Umbilical cord (tissue), 2 donors: ENCODE results near the gene ZNF652. TPM values are rescaled to one million over a fixed set of nuclear protein-coding genes. Genes with fewer than 3 reads are reported as not detected.

Experiments used
- DNase-seq: peaks from one replicate; pipeline ENCODE4 v3.0.0-alpha.2; 2015; ENCODE audit warnings: low spot score
- total RNA-seq: library from RNA; depleted of rRNA; stranded (reverse); fragments of >200 nt; gene quantifications from one replicate; pipeline ENCODE4 v1.2.3, GENCODE V29; 2014; ENCODE audit warnings: low replicate concordance; ENCODE audit not compliant: insufficient read depth

The ZNF652 gene
- total RNA-seq, 1 donor from 2014 or later = 16.6 TPM

- DNase-seq = no peak
Observed at GRCh38 chr17:49358641-49359247, 3.3 kb downstream of the ZNF652 start.

GRCh38 chr17:49357516-49357915 is 4.5 kb downstream of the ZNF652 start:
- no peak for DNase-seq

GRCh38 chr17:49356320-49356719 is 5.7 kb downstream of the ZNF652 start:
- DNase-seq = no peak

GRCh38 chr17:49353607-49354006 is 8.4 kb downstream of the ZNF652 start:
- no peak for DNase-seq

- no peak for DNase-seq
Observed at GRCh38 chr17:49352587-49353154, 9.4 kb downstream of the ZNF652 start.

GRCh38 chr17:49351572-49352140 is 10.4 kb downstream of the ZNF652 start:
- no peak for DNase-seq

GRCh38 chr17:49349541-49349940 is 12.5 kb downstream of the ZNF652 start:
- peak; percentile 21 for DNase-seq

GRCh38 chr17:49344914-49345313 is 17.1 kb downstream of the ZNF652 start:
- DNase-seq = no peak

GRCh38 chr17:49343273-49343672 is 18.8 kb downstream of the ZNF652 start:
- no peak for DNase-seq

GRCh38 chr17:49342575-49342936 is 19.5 kb downstream of the ZNF652 start:
- DNase-seq = no peak

- no peak for DNase-seq
Observed at GRCh38 chr17:49341356-49341755, 20.7 kb downstream of the ZNF652 start.

- no peak for DNase-seq
Observed at GRCh38 chr17:49339354-49339753, 22.7 kb downstream of the ZNF652 start.

GRCh38 chr17:49338883-49339282 is 23.2 kb downstream of the ZNF652 start:
- no peak for DNase-seq

- DNase-seq = no peak
Observed at GRCh38 chr17:49337884-49338283, 24.2 kb downstream of the ZNF652 start.

- DNase-seq = no peak
Observed at GRCh38 chr17:49334744-49335512, 27.1 kb downstream of the ZNF652 start.

- no peak for DNase-seq
Observed at GRCh38 chr17:49333804-49334203, 28.2 kb downstream of the ZNF652 start.

GRCh38 chr17:49327835-49328784 is 33.9 kb downstream of the ZNF652 start:
- no peak for DNase-seq

GRCh38 chr17:49325980-49326379 is 36.1 kb downstream of the ZNF652 start:
- DNase-seq = no peak

GRCh38 chr17:49318435-49318965 is 43.5 kb downstream of the ZNF652 start:
- DNase-seq = no peak

- no peak for DNase-seq
Observed at GRCh38 chr17:49316889-49317675, 45.0 kb downstream of the ZNF652 start.

- DNase-seq = no peak
Observed at GRCh38 chr17:49316258-49316570, 45.8 kb downstream of the ZNF652 start.
